Ovary (tissue), 3 donors: ENCODE data around the gene FBN1.

Experiments
- EP300 ChIP-seq: sonication (generic); formaldehyde crosslinking; IDR thresholded peaks from one replicate; pipeline ENCODE4 v1.6.1; 2017; ENCODE audit warnings: antibody characterized with exemption
- POLR2A ChIP-seq: fragments of 450-650 bp; IDR thresholded peaks from one replicate; pipeline ENCODE4 v1.6.1; 2017; ENCODE audit warnings: antibody characterized with exemption, mild to moderate bottlenecking, moderate library complexity
- TF ChIP-seq, protein P1 (sequence below), 3 donors: fragments of 450-650 bp in 2 of 3; fragments of 200-600 bp in 1 of 3; IDR thresholded peaks; one replicate each; pipeline versions ENCODE4 v1.5.1 to v1.8.0; 2016 to 2022; ENCODE audit warnings: antibody characterized with exemption in 3 of 3, mild to moderate bottlenecking in 1 of 3
- donor health status: DM: no; HTN: no; CAD: no.

DNA sequence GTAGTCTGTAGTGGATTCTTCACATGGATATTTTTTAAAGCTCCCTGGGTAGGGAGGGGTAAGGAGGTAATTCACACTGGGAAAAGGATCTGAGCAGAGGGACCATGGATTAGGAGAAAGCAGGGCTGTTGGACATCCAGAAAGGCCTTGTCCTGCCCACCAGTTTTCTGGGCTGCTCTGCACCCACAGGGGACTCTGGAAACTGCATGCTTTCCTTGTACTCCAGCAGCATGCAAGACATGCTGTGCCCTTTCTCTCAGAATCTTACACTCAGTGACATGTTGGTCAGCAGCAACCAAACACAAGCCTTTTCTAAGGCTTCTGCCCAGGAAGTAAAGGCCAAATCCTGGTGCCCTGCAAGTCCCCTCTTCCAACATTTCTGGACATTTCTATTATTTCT, 2.5 kb upstream of the FBN1 start:
- TF ChIP-seq, protein P1, sequence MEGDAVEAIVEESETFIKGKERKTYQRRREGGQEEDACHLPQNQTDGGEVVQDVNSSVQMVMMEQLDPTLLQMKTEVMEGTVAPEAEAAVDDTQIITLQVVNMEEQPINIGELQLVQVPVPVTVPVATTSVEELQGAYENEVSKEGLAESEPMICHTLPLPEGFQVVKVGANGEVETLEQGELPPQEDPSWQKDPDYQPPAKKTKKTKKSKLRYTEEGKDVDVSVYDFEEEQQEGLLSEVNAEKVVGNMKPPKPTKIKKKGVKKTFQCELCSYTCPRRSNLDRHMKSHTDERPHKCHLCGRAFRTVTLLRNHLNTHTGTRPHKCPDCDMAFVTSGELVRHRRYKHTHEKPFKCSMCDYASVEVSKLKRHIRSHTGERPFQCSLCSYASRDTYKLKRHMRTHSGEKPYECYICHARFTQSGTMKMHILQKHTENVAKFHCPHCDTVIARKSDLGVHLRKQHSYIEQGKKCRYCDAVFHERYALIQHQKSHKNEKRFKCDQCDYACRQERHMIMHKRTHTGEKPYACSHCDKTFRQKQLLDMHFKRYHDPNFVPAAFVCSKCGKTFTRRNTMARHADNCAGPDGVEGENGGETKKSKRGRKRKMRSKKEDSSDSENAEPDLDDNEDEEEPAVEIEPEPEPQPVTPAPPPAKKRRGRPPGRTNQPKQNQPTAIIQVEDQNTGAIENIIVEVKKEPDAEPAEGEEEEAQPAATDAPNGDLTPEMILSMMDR (IDR thresholded peaks at IDR 0.05): peak in 1 of 3 donors; percentile 20
- TF ChIP-seq POLR2A (no peak), EP300 (no peak)
